ENCODE measurements around the gene ERC1.

ERC1 gene

GRCh38 chr12:1003600-1004271 is 12.7 kb downstream of the ERC1 start:
- Histone ChIP-seq H3K4me2 (no peak overlapping the region), H3K4me1 (ENCODE audit: low read depth, poor library complexity, severe bottlenecking) (peaks cover 20% of the 10 kb centered on the region), H3K27ac (no peak overlapping the region), H3K4me3 (IDR thresholded peaks at IDR 0.05; ENCODE audit: insufficient read depth, low read depth, low read length) (no peak overlapping the region), H3K9ac (no peak overlapping the region), H3K79me2 (ENCODE audit: insufficient read depth, low read depth) (peaks cover 49% of the 10 kb centered on the region; the same call in 1 of the 2 replicates), H2AFZ (ENCODE audit: low read depth) (no peak overlapping the region), H4K20me1 (ENCODE audit: insufficient read depth) (no peaks in the 10 kb centered on the region), H3K36me3 (ENCODE audit: insufficient read depth) (no peaks in the 10 kb centered on the region; the same call in 1 of the 2 replicates), H3K27me3 (ENCODE audit: insufficient read depth, low read depth) (no peaks in the 10 kb centered on the region)
- TF ChIP-seq CTCF (conservative IDR thresholded peaks at IDR 0.05; ENCODE audit: low read depth, low read length), result no peak

DNA sequence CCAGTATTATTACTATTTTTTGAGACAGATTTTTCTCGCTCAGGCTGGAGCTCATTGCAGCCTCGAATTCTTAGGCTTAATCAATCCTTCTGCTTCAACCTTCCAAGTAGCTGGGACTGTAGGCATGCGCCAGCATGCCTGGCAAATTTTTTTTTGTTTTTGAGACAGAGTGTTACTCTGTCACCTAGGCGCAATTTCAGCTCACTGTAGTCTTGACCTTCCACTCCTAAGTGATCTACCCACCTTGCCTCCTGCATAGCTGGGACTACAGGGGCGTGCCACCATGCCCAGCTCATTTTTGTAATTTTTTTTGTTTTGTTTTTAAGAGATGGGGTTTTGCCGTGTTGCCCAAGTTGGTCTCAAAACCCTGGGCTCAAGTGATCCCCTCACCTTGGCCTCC is 15.2 kb downstream of the ERC1 start:
- Histone ChIP-seq H3K4me2 (no peak overlapping the region), H3K4me1 (ENCODE audit: low read depth, poor library complexity, severe bottlenecking) (peaks cover 4% of the 10 kb centered on the region), H3K27ac (no peak overlapping the region), H3K36me3 (ENCODE audit: insufficient read depth) (no peaks in the 10 kb centered on the region; the same call in 1 of the 2 replicates), H3K9ac (no peak overlapping the region), H3K4me3 (IDR thresholded peaks at IDR 0.05; ENCODE audit: insufficient read depth, low read depth, low read length) (no peak overlapping the region), H3K27me3 (ENCODE audit: insufficient read depth, low read depth) (no peaks in the 10 kb centered on the region), H3K79me2 (ENCODE audit: insufficient read depth, low read depth) (peaks cover 33% of the 10 kb centered on the region; the same call in 1 of the 2 replicates), H4K20me1 (ENCODE audit: insufficient read depth) (no peaks in the 10 kb centered on the region), H2AFZ (ENCODE audit: low read depth) (no peak overlapping the region)
- no peak for TF ChIP-seq CTCF (conservative IDR thresholded peaks at IDR 0.05; ENCODE audit: low read depth, low read length)

DNA sequence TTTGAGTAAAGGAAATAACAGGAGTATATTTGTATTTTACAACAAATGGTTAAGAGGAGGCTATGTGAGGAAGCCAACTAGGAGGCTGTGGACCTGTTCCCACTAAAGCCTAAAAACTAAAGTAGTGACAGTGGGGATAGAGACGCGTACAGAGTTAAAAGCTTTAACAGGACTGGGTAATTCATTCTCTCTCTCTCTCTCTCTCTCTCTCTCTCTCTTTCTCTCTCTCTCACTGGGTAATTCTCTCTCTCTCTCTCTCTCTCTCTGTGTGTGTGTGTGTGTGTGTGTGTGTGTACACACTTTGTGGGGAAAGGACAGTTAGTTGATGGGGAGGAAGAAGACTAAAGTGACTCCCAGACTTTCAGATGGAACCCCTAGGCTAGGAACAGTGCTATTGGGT is 16.3 kb downstream of the ERC1 start:
- no peak overlapping the region for H3K9ac ChIP-seq
- peaks cover 26% of the 10 kb centered on the region; the same call in 1 of the 2 replicates for H3K79me2 ChIP-seq (ENCODE audit: insufficient read depth, low read depth)
- H3K36me3 ChIP-seq (ENCODE audit: insufficient read depth), result no peaks in the 10 kb centered on the region
- H2AFZ ChIP-seq (ENCODE audit: low read depth), result no peak overlapping the region
- no peak overlapping the region for H3K4me3 ChIP-seq (IDR thresholded peaks at IDR 0.05; ENCODE audit: insufficient read depth, low read depth, low read length)
- H3K4me1 ChIP-seq (ENCODE audit: low read depth, poor library complexity, severe bottlenecking), result peaks cover 4% of the 10 kb centered on the region
- TF ChIP-seq CTCF (conservative IDR thresholded peaks at IDR 0.05; ENCODE audit: low read depth, low read length), result no peak
- H3K27ac ChIP-seq, result no peak overlapping the region
- H4K20me1 ChIP-seq (ENCODE audit: insufficient read depth), result no peaks in the 10 kb centered on the region
- no peak overlapping the region for H3K4me2 ChIP-seq
- H3K27me3 ChIP-seq (ENCODE audit: insufficient read depth, low read depth), result no peaks in the 10 kb centered on the region

- H3K9ac ChIP-seq, result no peak overlapping the region
- no peaks in the 10 kb centered on the region for H3K27me3 ChIP-seq (ENCODE audit: insufficient read depth, low read depth)
- no peak overlapping the region for H3K4me3 ChIP-seq (IDR thresholded peaks at IDR 0.05; ENCODE audit: insufficient read depth, low read depth, low read length)
- no peak overlapping the region for H3K27ac ChIP-seq
- no peak for TF ChIP-seq CTCF (conservative IDR thresholded peaks at IDR 0.05; ENCODE audit: low read depth, low read length)
- H3K4me2 ChIP-seq, result no peak overlapping the region
- no peak overlapping the region for H2AFZ ChIP-seq (ENCODE audit: low read depth)
- H3K36me3 ChIP-seq (ENCODE audit: insufficient read depth), result no peaks in the 10 kb centered on the region
- no peaks in the 10 kb centered on the region for H4K20me1 ChIP-seq (ENCODE audit: insufficient read depth)
- peaks cover 4% of the 10 kb centered on the region for H3K4me1 ChIP-seq (ENCODE audit: low read depth, poor library complexity, severe bottlenecking)
- H3K79me2 ChIP-seq (ENCODE audit: insufficient read depth, low read depth), result peaks cover 20% of the 10 kb centered on the region; the same call in 1 of the 2 replicates
Measured at GRCh38 chr12:1007994-1008393, 17.0 kb downstream of the ERC1 start.
